Lower leg skin (tissue), 4 donors: ENCODE results near the gene ELOVL5. TPM values are rescaled to one million over a fixed set of nuclear protein-coding genes. Genes with fewer than 3 reads are reported as not detected.
"Not testable (repeated sequence)": the region's sequence is repeated elsewhere in the genome, so short reads cannot be mapped to it uniquely, and the experiment has no call there.

ENCODE experiments used
- DNase-seq, 2 donors: peaks; one replicate each; pipeline ENCODE4 v3.0.0-alpha.2; 2019; ENCODE audit warnings: low spot score in 2 of 2
- H3K4me3 ChIP-seq: fragments of 200-600 bp; sonication (generic); 2 replicates; pipeline ENCODE4 v1.5.1; 2017; ENCODE audit warnings: mild to moderate bottlenecking, low read depth; ENCODE audit not compliant: poor library complexity, severe bottlenecking
- CTCF ChIP-seq, 3 donors: fragments of 450-650 bp; IDR thresholded peaks; one replicate each; pipeline ENCODE4 v1.5.1; 2016; ENCODE audit warnings: antibody characterized with exemption in 3 of 3, mild to moderate bottlenecking in 3 of 3, moderate library complexity in 2 of 3
- POLR2A ChIP-seq, 2 donors: fragments of 450-650 bp; IDR thresholded peaks; one replicate each; pipeline ENCODE4 v1.6.1; 2016 to 2017; ENCODE audit warnings: antibody characterized with exemption in 2 of 2, mild to moderate bottlenecking in 1 of 2, moderate library complexity in 1 of 2
- WGBS, 2 donors: methylation state at CpG; one replicate each; pipeline ENCODE4 v1.1.5; 2018; 5-methylcytosine and 5-hydroxymethylcytosine counted together
- intact Hi-C: fragments of 100-400 bp; cut with DNase I; formaldehyde crosslinking; loops from one replicate; pipeline ENCODE4 v1.15.0; 2023; ENCODE audit warnings: low total_unique reads
- total RNA-seq, 4 donors: library from RNA; depleted of rRNA; stranded (reverse); fragments of >200 nt; gene quantifications; one replicate each; pipeline ENCODE4 v1.1.0, GENCODE V29; 2016

The ELOVL5 gene
- total RNA-seq, 4 donors from 2014 or later = 20.7 to 45.0 (median 38.8) TPM

- intact Hi-C loops = no loop called here
- TF ChIP-seq POLR2A (IDR thresholded peaks at IDR 0.05) (no peak), CTCF (IDR thresholded peaks at IDR 0.05) (no peak)
- 0% methylated on average over 36 to 37 of the region's 38 CpGs for WGBS, 2 donors
- peak overlapping the region; percentile 80 for H3K4me3 ChIP-seq
- peak in 1 of 2 donors; percentile 94 for DNase-seq
Measured at GRCh38 chr6:53347921-53348370, 804 bp downstream of the ELOVL5 start.

GRCh38 chr6:53347250-53347920 is 1.4 kb downstream of the ELOVL5 start:
- intact Hi-C loops = no loop called here
- no peak for TF ChIP-seq CTCF (IDR thresholded peaks at IDR 0.05)
- no peak for TF ChIP-seq POLR2A (IDR thresholded peaks at IDR 0.05)
- WGBS, 2 donors = 0 to 1% methylated on average over 23 of the region's 23 CpGs
- peak overlapping the region; percentile 80 for H3K4me3 ChIP-seq
- DNase-seq = no peak

GRCh38 chr6:53346049-53346448 is 2.7 kb downstream of the ELOVL5 start:
- DNase-seq, intact Hi-C loops, H3K4me3 ChIP-seq: not testable (repeated sequence)
- 85 to 98% methylated on average over 5 of the region's 5 CpGs for WGBS, 2 donors

GRCh38 chr6:53344969-53345368 is 3.8 kb downstream of the ELOVL5 start:
- intact Hi-C loops = no loop called here
- H3K4me3 ChIP-seq = no peak overlapping the region
- no peak for DNase-seq
- 68 to 72% methylated on average over 1 of the region's 1 CpG for WGBS, 2 donors
- TF ChIP-seq CTCF (IDR thresholded peaks at IDR 0.05) (no peak), POLR2A (IDR thresholded peaks at IDR 0.05) (no peak)

GRCh38 chr6:53343092-53343491 is 5.7 kb downstream of the ELOVL5 start:
- no peak overlapping the region for H3K4me3 ChIP-seq
- 70 to 84% methylated on average over 3 of the region's 3 CpGs for WGBS, 2 donors
- no peak for DNase-seq
- TF ChIP-seq POLR2A (IDR thresholded peaks at IDR 0.05) (no peak), CTCF (IDR thresholded peaks at IDR 0.05) (no peak)
- intact Hi-C loops = no loop called here

GRCh38 chr6:53342217-53342616 is 6.5 kb downstream of the ELOVL5 start:
- intact Hi-C loops = no loop called here

More at GRCh38 chr6:53342217-53342616, 6.5 kb downstream of the ELOVL5 start:
- TF ChIP-seq POLR2A (IDR thresholded peaks at IDR 0.05) (no peak), CTCF (IDR thresholded peaks at IDR 0.05) (no peak)
- no peak for DNase-seq
- WGBS, 2 donors = 81 to 93% methylated on average over 2 of the region's 2 CpGs
- no peak overlapping the region for H3K4me3 ChIP-seq
